Neural progenitor cell (in vitro differentiated cells): ENCODE data around the gene VWA8. TPM values are rescaled to one million over a fixed set of nuclear protein-coding genes. Genes with fewer than 3 reads are reported as not detected.

Experiments
- DNase-seq: peaks from one replicate; pipeline ENCODE4 v3.0.0-alpha.2; 2016; ENCODE audit warnings: low spot score
- H2AFZ ChIP-seq: fragments of 200-600 bp; sonication (generic); replicated peaks from 2 replicates; pipeline ENCODE4 v1.6.1; 2016; ENCODE audit warnings: antibody characterized with exemption
- H3F3A ChIP-seq: fragments of 200-600 bp; sonication (generic); 2 replicates; pipeline ENCODE4 v1.6.1; 2016; ENCODE audit warnings: antibody characterized with exemption, low read depth
- H3K27ac ChIP-seq: fragments of 200-600 bp; sonication (generic); 2 replicates; pipeline ENCODE4 v1.5.1; 2016; ENCODE audit warnings: mild to moderate bottlenecking
- H3K27me3 ChIP-seq: fragments of 200-600 bp; sonication (generic); 2 replicates; pipeline ENCODE4 v1.6.1; 2016; ENCODE audit warnings: mild to moderate bottlenecking, moderate library complexity
- H3K36me3 ChIP-seq: fragments of 200-600 bp; sonication (generic); 2 replicates; pipeline ENCODE4 v1.5.1; 2016
- H3K4me1 ChIP-seq: fragments of 200-600 bp; sonication (generic); 2 replicates; pipeline ENCODE4 v1.6.1; 2016; ENCODE audit warnings: mixed run types
- H3K4me2 ChIP-seq: fragments of 200-600 bp; sonication (generic); 2 replicates; pipeline ENCODE4 v1.6.1; 2016
- H3K4me3 ChIP-seq: fragments of 200-600 bp; sonication (generic); 2 replicates; pipeline ENCODE4 v1.5.1; 2016
- H3K79me2 ChIP-seq: fragments of 200-600 bp; sonication (generic); 2 replicates; pipeline ENCODE4 v1.6.1; 2016; ENCODE audit warnings: low read depth
- H3K9ac ChIP-seq: fragments of 200-600 bp; sonication (generic); 2 replicates; pipeline ENCODE4 v1.6.1; 2016
- H3K9me3 ChIP-seq: fragments of 200-600 bp; sonication (generic); 2 replicates; pipeline ENCODE4 v1.5.1; 2016; ENCODE audit warnings: low read depth
- H4K20me1 ChIP-seq: fragments of 200-600 bp; sonication (generic); 2 replicates; pipeline ENCODE4 v1.6.1; 2016; ENCODE audit warnings: low read depth
- H3K27ac Mint-ChIP-seq: 3 replicates; pipeline ENCODE4 v1.8.0; 2021; ENCODE audit warnings: mixed read lengths
- H3K27me3 Mint-ChIP-seq: 2 replicates; pipeline ENCODE4 v1.8.0; 2022; ENCODE audit warnings: low read depth, mild to moderate bottlenecking, inconsistent platforms, moderate library complexity, mixed read lengths; ENCODE audit not compliant: insufficient read depth
- H3K36me3 Mint-ChIP-seq: 3 replicates; pipeline ENCODE4 v1.8.0; 2021; ENCODE audit warnings: mixed read lengths
- H3K4me1 Mint-ChIP-seq: 3 replicates; pipeline ENCODE4 v1.8.0; 2021; ENCODE audit warnings: mixed read lengths
- H3K4me3 Mint-ChIP-seq: 3 replicates; pipeline ENCODE4 v1.8.0; 2021; ENCODE audit warnings: mild to moderate bottlenecking, moderate library complexity, mixed read lengths
- H3K9me3 Mint-ChIP-seq: 3 replicates; pipeline ENCODE4 v1.8.0; 2020; ENCODE audit warnings: mixed read lengths
- CTCF ChIP-seq: fragments of 200-600 bp; sonication (generic); IDR thresholded peaks from 2 replicates; pipeline ENCODE4 v1.5.1; 2017; ENCODE audit warnings: antibody characterized with exemption, mild to moderate bottlenecking
- EZH2 ChIP-seq: fragments of 200-600 bp; sonication (generic); IDR thresholded peaks from 2 replicates; pipeline ENCODE4 v1.6.1; 2017; ENCODE audit warnings: antibody characterized with exemption, mild to moderate bottlenecking, moderate library complexity
- EZH2phosphoT487 ChIP-seq: fragments of 200-600 bp; sonication (generic); IDR thresholded peaks from 2 replicates; pipeline ENCODE4 v1.6.1; 2017; ENCODE audit warnings: antibody characterized with exemption
- total RNA-seq: library from RNA; depleted of rRNA; stranded (reverse); fragments of >200 nt; gene quantifications from 2 replicates; pipeline ENCODE4 v1.2.3, GENCODE V29; 2015; ENCODE audit warnings: low replicate concordance

The VWA8 gene
- total RNA-seq, 1 donor from 2014 or later: 12.6 TPM

- TF ChIP-seq CTCF (no peak), EZH2 (no peak), EZH2phosphoT487 (no peak)
- Mint-ChIP-seq H3K9me3 (no peaks in the 10 kb centered on the region), H3K27ac (no peak overlapping the region), H3K4me1 (no peaks in the 10 kb centered on the region), H3K27me3 (no peaks in the 10 kb centered on the region), H3K36me3 (peaks cover 3% of the 10 kb centered on the region), H3K4me3 (no peak overlapping the region)
- Histone ChIP-seq H3K9me3 (no peaks in the 10 kb centered on the region), H3K4me3 (no peak overlapping the region), H3K79me2 (no peaks in the 10 kb centered on the region), H3K4me2 (no peak overlapping the region), H2AFZ (no peak overlapping the region), H3K27ac (no peak overlapping the region), H3F3A (no peaks in the 10 kb centered on the region), H3K36me3 (no peaks in the 10 kb centered on the region), H3K9ac (no peak overlapping the region), H3K27me3 (no peaks in the 10 kb centered on the region), H3K4me1 (no peaks in the 10 kb centered on the region), H4K20me1 (no peaks in the 10 kb centered on the region)
- no peak for DNase-seq
Observed at GRCh38 chr13:41822560-41822959, 138.3 kb downstream of the VWA8 start.

GRCh38 chr13:41821238-41821594 lies 139.7 kb downstream of the VWA8 start:
- Histone ChIP-seq H3F3A (no peaks in the 10 kb centered on the region), H3K27ac (no peak overlapping the region), H3K27me3 (no peaks in the 10 kb centered on the region), H3K4me3 (no peak overlapping the region), H4K20me1 (no peaks in the 10 kb centered on the region), H2AFZ (no peak overlapping the region), H3K4me2 (no peak overlapping the region), H3K4me1 (no peaks in the 10 kb centered on the region), H3K9me3 (no peaks in the 10 kb centered on the region), H3K36me3 (no peaks in the 10 kb centered on the region), H3K79me2 (no peaks in the 10 kb centered on the region), H3K9ac (no peak overlapping the region)
- Mint-ChIP-seq H3K36me3 (peaks cover 4% of the 10 kb centered on the region), H3K27me3 (no peaks in the 10 kb centered on the region), H3K27ac (no peak overlapping the region), H3K9me3 (no peaks in the 10 kb centered on the region), H3K4me3 (no peak overlapping the region), H3K4me1 (no peaks in the 10 kb centered on the region)
- DNase-seq: no peak
- TF ChIP-seq EZH2 (no peak), EZH2phosphoT487 (no peak), CTCF (no peak)

GRCh38 chr13:41820581-41821237 lies 140.2 kb downstream of the VWA8 start:
- no peak for TF ChIP-seq CTCF
- no peak for TF ChIP-seq EZH2phosphoT487
- TF ChIP-seq EZH2: no peak
- Mint-ChIP-seq H3K4me1 (no peaks in the 10 kb centered on the region), H3K27me3 (no peaks in the 10 kb centered on the region), H3K4me3 (no peak overlapping the region), H3K36me3 (peaks cover 9% of the 10 kb centered on the region), H3K27ac (no peak overlapping the region), H3K9me3 (no peaks in the 10 kb centered on the region)
- H3F3A ChIP-seq: no peaks in the 10 kb centered on the region
- no peak overlapping the region for H3K4me2 ChIP-seq
- no peak for DNase-seq
- no peaks in the 10 kb centered on the region for H4K20me1 ChIP-seq
- no peaks in the 10 kb centered on the region for H3K9me3 ChIP-seq
- H2AFZ ChIP-seq: no peak overlapping the region
- H3K36me3 ChIP-seq: peaks cover 3% of the 10 kb centered on the region
- no peaks in the 10 kb centered on the region for H3K4me1 ChIP-seq
- no peaks in the 10 kb centered on the region for H3K27me3 ChIP-seq
- H3K9ac ChIP-seq: no peak overlapping the region
- no peaks in the 10 kb centered on the region for H3K79me2 ChIP-seq
- H3K27ac ChIP-seq: no peak overlapping the region
- H3K4me3 ChIP-seq: no peak overlapping the region
